ENCODE measurements around the gene CAMTA1. TPM values are rescaled to one million over a fixed set of nuclear protein-coding genes. Genes with fewer than 3 reads are reported as not detected.
A peak's percentile ranks its signal among the peaks of the same experiment; 100 is the strongest.

Gene CAMTA1
- polyA plus RNA-seq, 3 donors: 81.9 to 89.8 (median 88.0) TPM

GRCh38 chr1:7085521-7085920, 300.3 kb downstream of the CAMTA1 start:
- no peak for DNase-seq (ENCODE audit: extremely low read depth in 1 of 11, low read depth in 9 of 11, low spot score in 4 of 11)

- no peak for DNase-seq (ENCODE audit: extremely low read depth in 1 of 11, low read depth in 9 of 11, low spot score in 4 of 11)
Measured at GRCh38 chr1:7086106-7086505, 300.9 kb downstream of the CAMTA1 start.

- DNase-seq (ENCODE audit: extremely low read depth in 1 of 11, low read depth in 9 of 11, low spot score in 4 of 11): no peak
Measured at GRCh38 chr1:7087888-7088287, 302.6 kb downstream of the CAMTA1 start.

- no peak for DNase-seq (ENCODE audit: extremely low read depth in 1 of 11, low read depth in 9 of 11, low spot score in 4 of 11)
Measured at GRCh38 chr1:7089497-7089896, 304.2 kb downstream of the CAMTA1 start.

GRCh38 chr1:7093297-7093696, 308.0 kb downstream of the CAMTA1 start:
- no peak for DNase-seq (ENCODE audit: extremely low read depth in 1 of 11, low read depth in 9 of 11, low spot score in 4 of 11)

- no peak for DNase-seq (ENCODE audit: extremely low read depth in 1 of 11, low read depth in 9 of 11, low spot score in 4 of 11)
Measured at GRCh38 chr1:7094086-7094485, 308.8 kb downstream of the CAMTA1 start.

GRCh38 chr1:7094509-7094908, 309.3 kb downstream of the CAMTA1 start:
- DNase-seq (ENCODE audit: extremely low read depth in 1 of 11, low read depth in 9 of 11, low spot score in 4 of 11): no peak

- DNase-seq (ENCODE audit: extremely low read depth in 1 of 11, low read depth in 9 of 11, low spot score in 4 of 11): no peak
Measured at GRCh38 chr1:7095343-7095964, 310.2 kb downstream of the CAMTA1 start.

- DNase-seq (ENCODE audit: extremely low read depth in 1 of 11, low read depth in 9 of 11, low spot score in 4 of 11): peak in 1 of 11 donors; percentile 9
Measured at GRCh38 chr1:7097938-7098592, 312.8 kb downstream of the CAMTA1 start.

- no peak for DNase-seq (ENCODE audit: extremely low read depth in 1 of 11, low read depth in 9 of 11, low spot score in 4 of 11)
Measured at GRCh38 chr1:7098641-7099040, 313.4 kb downstream of the CAMTA1 start.

GRCh38 chr1:7100479-7100878, 315.2 kb downstream of the CAMTA1 start:
- DNase-seq (ENCODE audit: extremely low read depth in 1 of 11, low read depth in 9 of 11, low spot score in 4 of 11): no peak

GRCh38 chr1:7101187-7101586, 315.9 kb downstream of the CAMTA1 start:
- no peak for DNase-seq (ENCODE audit: extremely low read depth in 1 of 11, low read depth in 9 of 11, low spot score in 4 of 11)

GRCh38 chr1:7103361-7103782, 318.1 kb downstream of the CAMTA1 start:
- no peak for DNase-seq (ENCODE audit: extremely low read depth in 1 of 11, low read depth in 9 of 11, low spot score in 4 of 11)

GRCh38 chr1:7103874-7104273, 318.6 kb downstream of the CAMTA1 start:
- no peak for DNase-seq (ENCODE audit: extremely low read depth in 1 of 11, low read depth in 9 of 11, low spot score in 4 of 11)

- no peak for DNase-seq (ENCODE audit: extremely low read depth in 1 of 11, low read depth in 9 of 11, low spot score in 4 of 11)
Measured at GRCh38 chr1:7104339-7104738, 319.1 kb downstream of the CAMTA1 start.

- DNase-seq (ENCODE audit: extremely low read depth in 1 of 11, low read depth in 9 of 11, low spot score in 4 of 11): no peak
Measured at GRCh38 chr1:7105269-7105668, 320.0 kb downstream of the CAMTA1 start.

- DNase-seq (ENCODE audit: extremely low read depth in 1 of 11, low read depth in 9 of 11, low spot score in 4 of 11): no peak
Measured at GRCh38 chr1:7106442-7107108, 321.3 kb downstream of the CAMTA1 start.

- DNase-seq (ENCODE audit: extremely low read depth in 1 of 11, low read depth in 9 of 11, low spot score in 4 of 11): no peak
Measured at GRCh38 chr1:7107109-7107830, 322.0 kb downstream of the CAMTA1 start.

GRCh38 chr1:7108251-7108650, 323.0 kb downstream of the CAMTA1 start:
- DNase-seq (ENCODE audit: extremely low read depth in 1 of 11, low read depth in 9 of 11, low spot score in 4 of 11): no peak

GRCh38 chr1:7109901-7110300, 324.6 kb downstream of the CAMTA1 start:
- no peak for DNase-seq (ENCODE audit: extremely low read depth in 1 of 11, low read depth in 9 of 11, low spot score in 4 of 11)
